ENCODE measurements around the gene CINP. TPM values are rescaled to one million over a fixed set of nuclear protein-coding genes. Genes with fewer than 3 reads are reported as not detected.
"Not testable (repeated sequence)": the region's sequence is repeated elsewhere in the genome, so short reads cannot be mapped to it uniquely, and the experiment has no call there.

The CINP gene
- polyA plus RNA-seq, 2 donors = 29.2 to 43.4 TPM

DNA sequence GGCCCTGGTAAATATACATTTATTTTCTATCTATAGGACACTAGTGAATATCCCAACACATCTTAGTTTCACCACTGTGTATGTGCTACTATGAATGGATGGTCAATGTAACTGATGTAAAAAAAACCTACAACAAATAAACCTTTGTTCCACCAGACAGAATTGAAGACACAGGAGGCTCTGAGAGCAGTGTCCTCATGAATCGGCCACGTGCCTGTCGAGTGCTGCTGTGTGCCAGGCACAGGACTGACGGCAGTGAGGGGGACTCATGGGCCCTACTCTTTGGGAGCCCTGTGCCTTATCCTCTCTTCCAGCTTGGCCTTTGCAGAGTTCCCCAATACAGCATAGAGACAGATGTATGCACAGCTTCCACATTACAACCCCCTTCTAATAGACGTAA is 18.2 kb downstream of the CINP start:
- no peaks in the 10 kb centered on the region for H3K27me3 ChIP-seq (ENCODE audit: control insufficient read depth in 1 of 2, insufficient read depth in 2 of 2, low read length in 2 of 2)
- peaks cover 10 to 39% of the 10 kb centered on the region in 2 donors for H3K36me3 ChIP-seq (ENCODE audit: control insufficient read depth in 2 of 2, insufficient read depth in 2 of 2, low read length in 1 of 2)
- no peaks in the 10 kb centered on the region for H3K4me1 ChIP-seq (ENCODE audit: control insufficient read depth in 2 of 2, insufficient read depth in 2 of 2, low read length in 1 of 2)
- H3K27ac ChIP-seq (ENCODE audit: low read depth in 2 of 2, low read length in 1 of 2) = no peak overlapping the region
- WGBS, 2 donors = 88 to 89% methylated on average over 5 of the region's 5 CpGs
- no peak overlapping the region for H3K4me3 ChIP-seq (ENCODE audit: low read depth in 1 of 2, low read length in 2 of 2)
- no peaks in the 10 kb centered on the region for H3K9me3 ChIP-seq (ENCODE audit: control insufficient read depth in 2 of 2, insufficient read depth in 1 of 2, low read depth in 1 of 2, low read length in 1 of 2)

DNA sequence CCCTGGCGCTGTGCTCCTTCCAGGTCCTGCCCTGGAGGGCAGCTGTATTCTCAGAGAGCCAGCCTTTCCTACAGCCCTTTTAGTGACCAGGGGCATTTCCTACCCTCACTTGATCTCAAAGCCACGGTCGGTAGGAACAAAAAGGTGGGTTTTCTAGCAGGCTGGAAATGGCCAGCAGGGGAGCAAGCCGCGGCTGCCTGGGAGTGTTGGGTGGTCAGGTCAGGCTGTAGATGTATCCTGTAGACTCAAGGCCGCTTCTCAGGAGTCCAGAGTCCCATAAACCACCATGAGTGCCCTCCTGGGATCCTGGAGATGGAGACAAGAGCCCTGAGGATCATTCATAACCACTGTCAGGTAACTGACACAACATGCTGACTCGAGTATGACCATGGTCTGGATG is 18.6 kb downstream of the CINP start:
- Histone ChIP-seq H3K36me3 (ENCODE audit: control insufficient read depth in 2 of 2, insufficient read depth in 2 of 2, low read length in 1 of 2) (peaks cover 10 to 39% of the 10 kb centered on the region in 2 donors), H3K4me3 (ENCODE audit: low read depth in 1 of 2, low read length in 2 of 2) (no peak overlapping the region), H3K27ac (ENCODE audit: low read depth in 2 of 2, low read length in 1 of 2) (no peak overlapping the region), H3K4me1 (ENCODE audit: control insufficient read depth in 2 of 2, insufficient read depth in 2 of 2, low read length in 1 of 2) (no peaks in the 10 kb centered on the region), H3K9me3 (ENCODE audit: control insufficient read depth in 2 of 2, insufficient read depth in 1 of 2, low read depth in 1 of 2, low read length in 1 of 2) (no peaks in the 10 kb centered on the region), H3K27me3 (ENCODE audit: control insufficient read depth in 1 of 2, insufficient read depth in 2 of 2, low read length in 2 of 2) (no peaks in the 10 kb centered on the region)
- WGBS, 2 donors = 90 to 93% methylated on average over 7 of the region's 7 CpGs

DNA sequence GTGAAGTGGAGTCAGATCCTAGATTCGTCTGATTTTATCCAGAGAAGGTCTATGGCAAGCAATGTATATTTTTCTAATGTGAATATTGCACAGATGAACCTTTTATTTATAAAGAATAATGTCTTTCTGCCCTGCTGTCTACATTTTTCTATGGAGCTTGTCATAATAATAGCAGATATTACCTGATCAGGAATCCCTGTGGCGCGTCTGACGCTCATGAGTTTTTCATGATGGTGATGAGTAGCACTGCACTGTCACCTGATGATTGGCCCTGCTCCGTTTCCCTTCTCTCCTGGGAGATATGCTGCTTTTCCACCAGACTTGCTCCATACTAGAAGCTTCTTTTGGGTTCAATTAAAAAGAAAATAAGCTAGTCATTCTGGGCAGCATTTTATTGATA is 20.5 kb downstream of the CINP start:
- Histone ChIP-seq H3K4me3 (ENCODE audit: low read depth in 1 of 2, low read length in 2 of 2) (no peak overlapping the region), H3K36me3 (ENCODE audit: control insufficient read depth in 2 of 2, insufficient read depth in 2 of 2, low read length in 1 of 2) (peaks cover 11 to 38% of the 10 kb centered on the region in 2 donors)
- WGBS, 2 donors = 88 to 90% methylated on average over 5 of the region's 5 CpGs

DNA sequence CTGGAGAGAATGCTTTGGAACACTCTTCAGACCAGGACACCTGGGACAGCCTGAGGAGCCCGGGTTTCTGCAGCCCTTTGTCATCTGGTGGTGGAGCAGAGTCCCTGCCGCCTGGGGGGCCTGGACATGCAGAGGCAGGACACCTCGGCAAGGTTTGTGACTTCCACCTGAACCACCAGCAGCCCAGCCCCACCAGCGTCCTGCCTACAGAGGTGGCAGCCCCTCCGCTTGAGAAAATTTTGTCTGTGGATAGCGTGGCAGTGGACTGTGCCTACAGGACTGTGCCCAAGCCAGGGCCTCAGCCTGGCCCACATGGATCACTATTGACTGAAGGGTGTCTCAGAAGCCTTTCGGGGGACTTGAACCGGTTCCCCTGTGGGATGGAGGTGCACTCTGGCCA is 21.1 kb downstream of the CINP start:
- no peak overlapping the region for H3K4me3 ChIP-seq (ENCODE audit: low read depth in 1 of 2, low read length in 2 of 2)
- H3K27ac ChIP-seq (ENCODE audit: low read depth in 2 of 2, low read length in 1 of 2) = no peak overlapping the region
- peaks cover 11 to 35% of the 10 kb centered on the region in 2 donors for H3K36me3 ChIP-seq (ENCODE audit: control insufficient read depth in 2 of 2, insufficient read depth in 2 of 2, low read length in 1 of 2)
- no peaks in the 10 kb centered on the region for H3K4me1 ChIP-seq (ENCODE audit: control insufficient read depth in 2 of 2, insufficient read depth in 2 of 2, low read length in 1 of 2)
- H3K27me3 ChIP-seq (ENCODE audit: control insufficient read depth in 1 of 2, insufficient read depth in 2 of 2, low read length in 2 of 2) = no peaks in the 10 kb centered on the region
- no peaks in the 10 kb centered on the region for H3K9me3 ChIP-seq (ENCODE audit: control insufficient read depth in 2 of 2, insufficient read depth in 1 of 2, low read depth in 1 of 2, low read length in 1 of 2)
- WGBS, 2 donors = 87 to 90% methylated on average over 8 of the region's 8 CpGs

More for the DNA sequence above, 20.5 kb downstream of the CINP start:
- Histone ChIP-seq H3K9me3 (ENCODE audit: control insufficient read depth in 2 of 2, insufficient read depth in 1 of 2, low read depth in 1 of 2, low read length in 1 of 2) (no peaks in the 10 kb centered on the region), H3K27me3 (ENCODE audit: control insufficient read depth in 1 of 2, insufficient read depth in 2 of 2, low read length in 2 of 2) (no peaks in the 10 kb centered on the region), H3K27ac (ENCODE audit: low read depth in 2 of 2, low read length in 1 of 2) (no peak overlapping the region), H3K4me1 (ENCODE audit: control insufficient read depth in 2 of 2, insufficient read depth in 2 of 2, low read length in 1 of 2) (no peaks in the 10 kb centered on the region)

DNA sequence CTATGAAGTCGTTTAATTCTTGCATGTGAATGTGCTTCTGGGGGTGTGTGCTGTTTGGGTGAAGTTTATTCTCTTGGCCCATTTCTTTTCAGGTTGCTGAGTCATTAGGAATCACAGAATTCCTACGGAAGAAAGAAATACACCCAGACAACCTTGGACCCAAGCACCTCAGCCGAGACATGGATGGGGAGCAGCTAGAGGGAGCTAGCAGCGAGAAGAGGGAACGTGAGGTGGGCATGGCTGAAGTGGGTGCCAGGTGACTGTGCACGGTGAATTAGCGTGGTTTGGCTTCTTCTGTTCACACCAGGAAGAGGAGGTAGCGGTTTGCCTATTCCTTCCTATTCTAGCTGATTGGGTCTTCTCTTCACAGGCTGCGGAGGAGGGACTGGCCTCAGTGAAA is 24.0 kb downstream of the CINP start:
- Histone ChIP-seq H3K4me1 (ENCODE audit: control insufficient read depth in 2 of 2, insufficient read depth in 2 of 2, low read length in 1 of 2) (no peaks in the 10 kb centered on the region), H3K9me3 (ENCODE audit: control insufficient read depth in 2 of 2, insufficient read depth in 1 of 2, low read depth in 1 of 2, low read length in 1 of 2) (no peaks in the 10 kb centered on the region), H3K27ac (ENCODE audit: low read depth in 2 of 2, low read length in 1 of 2) (no peak overlapping the region), H3K4me3 (ENCODE audit: low read depth in 1 of 2, low read length in 2 of 2) (no peak overlapping the region), H3K27me3 (ENCODE audit: control insufficient read depth in 1 of 2, insufficient read depth in 2 of 2, low read length in 2 of 2) (no peaks in the 10 kb centered on the region), H3K36me3 (ENCODE audit: control insufficient read depth in 2 of 2, insufficient read depth in 2 of 2, low read length in 1 of 2) (peaks cover 6 to 27% of the 10 kb centered on the region in 2 donors)
- 89 to 93% methylated on average over 9 of the region's 9 CpGs for WGBS, 2 donors

DNA sequence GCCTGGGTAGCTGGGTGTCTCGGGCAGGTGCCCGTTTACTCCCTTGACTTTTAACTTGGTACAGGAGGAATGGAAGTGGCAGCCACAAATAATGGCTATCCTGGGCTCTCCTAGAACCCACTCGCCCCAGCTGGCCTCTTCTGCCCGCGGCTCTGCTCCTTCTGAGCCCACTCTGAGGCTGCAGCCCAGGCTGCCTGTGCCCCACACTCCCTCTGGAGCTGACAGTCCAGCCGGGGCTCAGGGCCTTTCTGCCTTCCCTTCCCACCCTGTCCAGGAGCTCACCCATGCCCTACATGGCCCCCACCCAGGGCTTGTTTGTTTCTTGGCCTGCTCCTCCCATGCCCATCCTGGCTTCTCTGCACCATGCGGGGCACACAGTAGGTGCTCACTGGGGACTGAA is 27.5 kb downstream of the CINP start:
- Histone ChIP-seq H3K4me1 (ENCODE audit: control insufficient read depth in 2 of 2, insufficient read depth in 2 of 2, low read length in 1 of 2) (no peaks in the 10 kb centered on the region), H3K27ac (ENCODE audit: low read depth in 2 of 2, low read length in 1 of 2) (no peak overlapping the region), H3K9me3 (ENCODE audit: control insufficient read depth in 2 of 2, insufficient read depth in 1 of 2, low read depth in 1 of 2, low read length in 1 of 2) (no peaks in the 10 kb centered on the region), H3K4me3 (ENCODE audit: low read depth in 1 of 2, low read length in 2 of 2) (no peak overlapping the region), H3K27me3 (ENCODE audit: control insufficient read depth in 1 of 2, insufficient read depth in 2 of 2, low read length in 2 of 2) (no peaks in the 10 kb centered on the region), H3K36me3 (ENCODE audit: control insufficient read depth in 2 of 2, insufficient read depth in 2 of 2, low read length in 1 of 2) (peaks cover 6 to 10% of the 10 kb centered on the region in 2 donors)
- 95% methylated on average over 7 of the region's 7 CpGs for WGBS, 2 donors

DNA sequence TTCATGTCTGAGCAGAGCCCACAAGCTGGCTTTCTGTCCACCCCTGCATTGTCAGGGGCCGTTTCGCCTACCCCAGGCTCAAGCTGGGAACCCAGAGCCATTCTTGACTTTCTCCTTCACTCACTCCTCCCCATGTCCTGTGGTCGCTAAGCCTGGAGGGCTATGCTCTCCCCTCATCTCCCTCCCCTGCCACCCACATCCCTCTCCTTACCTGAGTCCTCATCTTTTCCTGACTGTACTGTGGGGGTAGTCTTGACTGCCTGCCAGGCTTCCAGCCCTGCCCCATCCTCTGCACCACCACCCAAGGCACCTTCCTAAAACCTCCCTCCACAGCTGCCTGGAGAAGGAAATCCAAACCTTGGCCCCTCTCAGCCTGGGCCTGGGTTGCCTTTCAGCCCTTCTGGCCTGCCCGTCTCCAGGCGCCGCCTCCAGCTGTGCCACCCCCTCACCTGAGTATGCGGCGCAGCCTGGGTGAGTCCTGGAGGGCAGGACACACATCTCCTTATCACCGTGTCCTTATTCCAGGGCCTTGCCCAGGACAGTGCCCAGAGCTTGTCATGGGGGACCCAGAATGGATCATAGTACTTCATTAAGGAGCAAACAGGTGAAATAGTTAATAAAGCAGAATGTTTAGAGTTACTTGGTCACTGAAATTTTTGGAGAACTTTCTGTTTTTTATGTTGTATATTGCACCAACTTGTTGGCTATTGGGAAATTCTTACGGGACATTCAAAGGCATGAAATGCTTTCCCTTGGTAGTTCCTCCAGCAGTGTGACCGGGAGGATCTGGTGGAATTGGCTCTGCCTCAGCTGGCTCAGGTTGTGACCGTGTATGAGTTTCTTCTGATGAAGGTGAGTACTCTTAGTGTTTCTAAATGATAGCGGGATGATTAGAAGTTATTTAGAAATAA is 28.6 kb downstream of the CINP start:
- H3K9me3 ChIP-seq (ENCODE audit: control insufficient read depth in 2 of 2, insufficient read depth in 1 of 2, low read depth in 1 of 2, low read length in 1 of 2) = no peaks in the 10 kb centered on the region
- H3K4me1 ChIP-seq (ENCODE audit: control insufficient read depth in 2 of 2, insufficient read depth in 2 of 2, low read length in 1 of 2) = no peaks in the 10 kb centered on the region
- H3K36me3 ChIP-seq (ENCODE audit: control insufficient read depth in 2 of 2, insufficient read depth in 2 of 2, low read length in 1 of 2) = peaks cover 5 to 10% of the 10 kb centered on the region in 2 donors
- H3K4me3 ChIP-seq (ENCODE audit: low read depth in 1 of 2, low read length in 2 of 2) = no peak overlapping the region
- 93% methylated on average over 13 of the region's 13 CpGs for WGBS, 2 donors
- H3K27ac ChIP-seq (ENCODE audit: low read depth in 2 of 2, low read length in 1 of 2) = no peak overlapping the region
- no peaks in the 10 kb centered on the region for H3K27me3 ChIP-seq (ENCODE audit: control insufficient read depth in 1 of 2, insufficient read depth in 2 of 2, low read length in 2 of 2)

DNA sequence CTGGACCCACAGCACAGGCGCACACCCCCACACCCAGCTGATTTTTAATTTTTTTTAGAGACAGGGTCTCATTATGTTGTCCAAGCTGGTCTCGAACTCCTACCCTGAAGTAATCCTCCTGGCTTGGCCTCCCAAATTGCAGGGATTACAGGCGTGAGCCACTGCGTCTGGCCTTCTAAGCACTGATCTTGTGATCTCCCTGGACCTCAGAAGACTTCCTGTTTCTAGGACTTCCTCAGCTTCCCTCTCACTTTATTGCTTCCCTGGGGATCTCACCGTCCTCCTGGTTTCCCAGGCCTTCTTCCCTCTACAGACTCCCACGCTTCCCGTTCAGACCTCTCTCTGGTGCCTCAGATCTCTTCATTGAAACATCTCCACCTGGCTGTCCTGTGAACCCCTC is 29.3 kb downstream of the CINP start:
- H3K27ac ChIP-seq (ENCODE audit: low read depth in 2 of 2, low read length in 1 of 2) = no peak overlapping the region
- H3K4me1 ChIP-seq (ENCODE audit: control insufficient read depth in 2 of 2, insufficient read depth in 2 of 2, low read length in 1 of 2) = no peaks in the 10 kb centered on the region
- H3K27me3 ChIP-seq (ENCODE audit: control insufficient read depth in 1 of 2, insufficient read depth in 2 of 2, low read length in 2 of 2) = no peaks in the 10 kb centered on the region
- H3K36me3 ChIP-seq (ENCODE audit: control insufficient read depth in 2 of 2, insufficient read depth in 2 of 2, low read length in 1 of 2) = peaks cover 0 to 7% of the 10 kb centered on the region in 2 donors
- WGBS, 2 donors = 84% methylated on average over 7 of the region's 7 CpGs
- H3K4me3 ChIP-seq (ENCODE audit: low read depth in 1 of 2, low read length in 2 of 2) = no peak overlapping the region
- no peaks in the 10 kb centered on the region for H3K9me3 ChIP-seq (ENCODE audit: control insufficient read depth in 2 of 2, insufficient read depth in 1 of 2, low read depth in 1 of 2, low read length in 1 of 2)

DNA sequence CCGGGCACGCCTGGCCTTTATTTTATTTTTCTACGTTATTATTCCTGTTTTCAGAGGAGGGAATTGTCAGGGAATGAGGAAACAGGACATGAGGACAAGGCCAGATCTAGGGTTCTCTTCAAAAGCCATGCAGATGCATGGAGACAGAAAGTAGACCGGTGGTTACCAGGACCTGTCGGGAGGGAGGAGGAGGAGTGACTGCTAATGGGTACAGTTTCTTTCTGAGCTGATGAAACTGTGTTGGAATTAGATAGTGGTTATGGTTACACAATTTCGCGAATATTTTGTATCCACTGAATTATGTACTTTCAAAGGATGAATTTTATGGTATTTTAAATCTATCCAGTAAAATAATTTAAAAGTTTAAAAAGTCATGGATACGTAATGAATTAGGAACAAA is 31.9 kb downstream of the CINP start:
- H3K27me3 ChIP-seq (ENCODE audit: control insufficient read depth in 1 of 2, insufficient read depth in 2 of 2, low read length in 2 of 2) = no peaks in the 10 kb centered on the region
- 94% methylated on average over 8 of the region's 8 CpGs for WGBS, 2 donors
- no peak overlapping the region for H3K4me3 ChIP-seq (ENCODE audit: low read depth in 1 of 2, low read length in 2 of 2)
- no peak overlapping the region for H3K27ac ChIP-seq (ENCODE audit: low read depth in 2 of 2, low read length in 1 of 2)
- no peaks in the 10 kb centered on the region for H3K4me1 ChIP-seq (ENCODE audit: control insufficient read depth in 2 of 2, insufficient read depth in 2 of 2, low read length in 1 of 2)
- no peaks in the 10 kb centered on the region for H3K9me3 ChIP-seq (ENCODE audit: control insufficient read depth in 2 of 2, insufficient read depth in 1 of 2, low read depth in 1 of 2, low read length in 1 of 2)
- peaks cover 0 to 9% of the 10 kb centered on the region in 2 donors for H3K36me3 ChIP-seq (ENCODE audit: control insufficient read depth in 2 of 2, insufficient read depth in 2 of 2, low read length in 1 of 2)

DNA sequence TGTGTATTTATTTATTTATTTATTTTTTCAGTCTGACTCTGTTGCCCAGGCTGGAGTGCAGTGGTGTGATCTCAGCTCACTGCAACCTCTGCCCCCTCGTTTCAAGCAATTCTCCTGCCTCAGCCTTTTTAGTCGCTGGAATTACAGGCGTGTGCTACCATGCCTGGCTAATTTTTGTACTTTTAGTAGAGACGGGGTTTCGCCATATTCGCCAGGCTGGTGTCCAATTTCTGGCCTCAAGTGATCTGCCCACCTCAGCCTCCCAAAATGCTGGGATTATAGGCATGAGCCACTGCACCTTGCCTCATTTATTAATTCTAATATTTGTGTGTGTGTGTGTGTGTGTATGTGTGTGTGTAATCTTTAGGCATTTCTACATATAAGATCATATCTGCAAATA is 33.3 kb downstream of the CINP start:
- not testable (repeated sequence) for H3K4me3 ChIP-seq (ENCODE audit: low read depth in 1 of 2, low read length in 2 of 2); H3K27ac ChIP-seq (ENCODE audit: low read depth in 2 of 2, low read length in 1 of 2); H3K9me3 ChIP-seq (ENCODE audit: control insufficient read depth in 2 of 2, insufficient read depth in 1 of 2, low read depth in 1 of 2, low read length in 1 of 2); H3K27me3 ChIP-seq (ENCODE audit: control insufficient read depth in 1 of 2, insufficient read depth in 2 of 2, low read length in 2 of 2); H3K4me1 ChIP-seq (ENCODE audit: control insufficient read depth in 2 of 2, insufficient read depth in 2 of 2, low read length in 1 of 2); H3K36me3 ChIP-seq (ENCODE audit: control insufficient read depth in 2 of 2, insufficient read depth in 2 of 2, low read length in 1 of 2)
- 88 to 90% methylated on average over 6 of the region's 6 CpGs for WGBS, 2 donors
